GM23338 (cell line): ENCODE results near the gene MFAP4.

Experiments used
- EZH2 ChIP-seq: fragments of 200-600 bp; sonication (generic); IDR thresholded peaks from one replicate; pipeline ENCODE4 v1.8.0; 2017; ENCODE audit warnings: antibody characterized with exemption, mild to moderate bottlenecking, low read depth; ENCODE audit not compliant: unreplicated experiment
- POLR2AphosphoS5 ChIP-seq: IDR thresholded peaks from 2 replicates; pipeline ENCODE4 v1.6.1; 2016; ENCODE audit warnings: antibody characterized with exemption, low read depth
- ZNF331 ChIP-seq: fragments of 250-450 bp; sonication (Bioruptor Pico); IDR thresholded peaks from 2 replicates; pipeline ENCODE4 v1.5.0; 2020; ENCODE audit warnings: low read depth, mild to moderate bottlenecking, moderate library complexity
- TF ChIP-seq, protein P1 (sequence below), 2 experiments: fragments of 200-600 bp in 1 of 2; sonication (generic) in 1 of 2; conservative IDR thresholded peaks; 2 replicates each; pipeline versions ENCODE4 v1.5.1 to v1.6.1; 2016 to 2017; ENCODE audit warnings: antibody characterized with exemption in 2 of 2, low read depth in 2 of 2, mild to moderate bottlenecking in 2 of 2, moderate library complexity in 1 of 2
- TF ChIP-seq, protein P2 (sequence below): IDR thresholded peaks from 2 replicates; pipeline ENCODE4 v1.6.1; 2016; ENCODE audit warnings: antibody characterized with exemption
- TF ChIP-seq, protein P3 (sequence below): IDR thresholded peaks from one replicate; pipeline ENCODE4 v1.6.1; 2018; ENCODE audit warnings: antibody characterized with exemption; ENCODE audit not compliant: unreplicated experiment

DNA sequence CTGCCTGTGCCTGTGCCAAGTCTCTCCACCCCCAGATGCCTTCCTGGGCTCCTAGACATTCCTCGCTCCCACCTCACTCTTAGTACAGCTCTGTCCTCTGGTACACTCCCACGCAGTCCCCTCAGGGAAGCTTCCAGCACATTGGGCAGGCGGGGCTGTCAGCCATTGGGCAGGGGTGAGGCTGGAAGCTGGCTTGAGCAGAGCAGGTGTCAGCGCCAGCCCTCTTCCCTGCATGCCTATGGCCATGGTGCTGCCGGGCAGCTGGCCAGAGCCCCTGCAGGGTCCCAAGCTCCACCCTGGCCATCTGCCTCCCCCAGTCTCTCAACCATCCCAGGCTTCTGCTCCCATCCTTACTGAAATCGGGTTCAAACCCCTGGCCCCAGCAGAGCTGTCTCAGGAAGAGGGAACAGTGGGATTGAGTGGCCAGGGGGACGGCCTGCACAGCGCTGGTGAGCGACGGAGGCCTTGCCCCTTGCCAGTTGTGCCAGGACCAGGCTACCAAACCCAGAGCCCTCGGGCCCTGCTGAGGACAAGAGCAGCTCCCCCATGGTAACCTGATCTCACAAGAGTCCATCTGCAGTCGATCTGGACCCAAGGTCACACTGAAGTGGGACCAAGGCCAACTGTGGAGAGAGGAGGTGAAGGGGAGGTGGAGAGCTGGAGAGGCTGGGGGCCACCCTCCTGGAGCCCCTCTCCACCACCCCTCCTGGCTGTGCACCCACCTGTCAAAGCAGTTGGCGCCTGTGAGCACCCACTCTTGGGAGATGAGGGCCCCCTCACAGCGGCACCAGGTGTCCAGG lies 22.1 kb downstream of the MFAP4 start:
- TF ChIP-seq POLR2AphosphoS5 (no peak), EZH2 (no peak), ZNF331 (CRISPR knock-in tag) (no peak)
- TF ChIP-seq, protein P1, sequence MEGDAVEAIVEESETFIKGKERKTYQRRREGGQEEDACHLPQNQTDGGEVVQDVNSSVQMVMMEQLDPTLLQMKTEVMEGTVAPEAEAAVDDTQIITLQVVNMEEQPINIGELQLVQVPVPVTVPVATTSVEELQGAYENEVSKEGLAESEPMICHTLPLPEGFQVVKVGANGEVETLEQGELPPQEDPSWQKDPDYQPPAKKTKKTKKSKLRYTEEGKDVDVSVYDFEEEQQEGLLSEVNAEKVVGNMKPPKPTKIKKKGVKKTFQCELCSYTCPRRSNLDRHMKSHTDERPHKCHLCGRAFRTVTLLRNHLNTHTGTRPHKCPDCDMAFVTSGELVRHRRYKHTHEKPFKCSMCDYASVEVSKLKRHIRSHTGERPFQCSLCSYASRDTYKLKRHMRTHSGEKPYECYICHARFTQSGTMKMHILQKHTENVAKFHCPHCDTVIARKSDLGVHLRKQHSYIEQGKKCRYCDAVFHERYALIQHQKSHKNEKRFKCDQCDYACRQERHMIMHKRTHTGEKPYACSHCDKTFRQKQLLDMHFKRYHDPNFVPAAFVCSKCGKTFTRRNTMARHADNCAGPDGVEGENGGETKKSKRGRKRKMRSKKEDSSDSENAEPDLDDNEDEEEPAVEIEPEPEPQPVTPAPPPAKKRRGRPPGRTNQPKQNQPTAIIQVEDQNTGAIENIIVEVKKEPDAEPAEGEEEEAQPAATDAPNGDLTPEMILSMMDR (conservative IDR thresholded peaks at IDR 0.05; ENCODE audit: low read depth in 2 of 2), result no peak
- TF ChIP-seq, protein P2, sequence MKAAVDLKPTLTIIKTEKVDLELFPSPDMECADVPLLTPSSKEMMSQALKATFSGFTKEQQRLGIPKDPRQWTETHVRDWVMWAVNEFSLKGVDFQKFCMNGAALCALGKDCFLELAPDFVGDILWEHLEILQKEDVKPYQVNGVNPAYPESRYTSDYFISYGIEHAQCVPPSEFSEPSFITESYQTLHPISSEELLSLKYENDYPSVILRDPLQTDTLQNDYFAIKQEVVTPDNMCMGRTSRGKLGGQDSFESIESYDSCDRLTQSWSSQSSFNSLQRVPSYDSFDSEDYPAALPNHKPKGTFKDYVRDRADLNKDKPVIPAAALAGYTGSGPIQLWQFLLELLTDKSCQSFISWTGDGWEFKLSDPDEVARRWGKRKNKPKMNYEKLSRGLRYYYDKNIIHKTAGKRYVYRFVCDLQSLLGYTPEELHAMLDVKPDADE, result no peak
- TF ChIP-seq, protein P3, sequence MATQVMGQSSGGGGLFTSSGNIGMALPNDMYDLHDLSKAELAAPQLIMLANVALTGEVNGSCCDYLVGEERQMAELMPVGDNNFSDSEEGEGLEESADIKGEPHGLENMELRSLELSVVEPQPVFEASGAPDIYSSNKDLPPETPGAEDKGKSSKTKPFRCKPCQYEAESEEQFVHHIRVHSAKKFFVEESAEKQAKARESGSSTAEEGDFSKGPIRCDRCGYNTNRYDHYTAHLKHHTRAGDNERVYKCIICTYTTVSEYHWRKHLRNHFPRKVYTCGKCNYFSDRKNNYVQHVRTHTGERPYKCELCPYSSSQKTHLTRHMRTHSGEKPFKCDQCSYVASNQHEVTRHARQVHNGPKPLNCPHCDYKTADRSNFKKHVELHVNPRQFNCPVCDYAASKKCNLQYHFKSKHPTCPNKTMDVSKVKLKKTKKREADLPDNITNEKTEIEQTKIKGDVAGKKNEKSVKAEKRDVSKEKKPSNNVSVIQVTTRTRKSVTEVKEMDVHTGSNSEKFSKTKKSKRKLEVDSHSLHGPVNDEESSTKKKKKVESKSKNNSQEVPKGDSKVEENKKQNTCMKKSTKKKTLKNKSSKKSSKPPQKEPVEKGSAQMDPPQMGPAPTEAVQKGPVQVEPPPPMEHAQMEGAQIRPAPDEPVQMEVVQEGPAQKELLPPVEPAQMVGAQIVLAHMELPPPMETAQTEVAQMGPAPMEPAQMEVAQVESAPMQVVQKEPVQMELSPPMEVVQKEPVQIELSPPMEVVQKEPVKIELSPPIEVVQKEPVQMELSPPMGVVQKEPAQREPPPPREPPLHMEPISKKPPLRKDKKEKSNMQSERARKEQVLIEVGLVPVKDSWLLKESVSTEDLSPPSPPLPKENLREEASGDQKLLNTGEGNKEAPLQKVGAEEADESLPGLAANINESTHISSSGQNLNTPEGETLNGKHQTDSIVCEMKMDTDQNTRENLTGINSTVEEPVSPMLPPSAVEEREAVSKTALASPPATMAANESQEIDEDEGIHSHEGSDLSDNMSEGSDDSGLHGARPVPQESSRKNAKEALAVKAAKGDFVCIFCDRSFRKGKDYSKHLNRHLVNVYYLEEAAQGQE, result no peak
